Stomach smooth muscle (tissue), 2 donors: ENCODE results near the gene HINT1.

Source experiments
- H3K27ac ChIP-seq: one replicate; pipeline ENCODE4 v1.7.0; 2013; ENCODE audit warnings: mild to moderate bottlenecking, low read length, inconsistent platforms
- H3K27me3 ChIP-seq, 2 donors: one replicate each; pipeline ENCODE4 v1.7.0; 2013; ENCODE audit warnings: low read length in 2 of 2; ENCODE audit not compliant: insufficient read depth in 2 of 2, control insufficient read depth in 1 of 2
- H3K36me3 ChIP-seq, 2 donors: one replicate each; pipeline ENCODE4 v1.7.0; 2013; ENCODE audit warnings: low read length in 2 of 2; ENCODE audit not compliant: control insufficient read depth in 2 of 2, insufficient read depth in 2 of 2
- H3K4me1 ChIP-seq: one replicate; pipeline ENCODE4 v1.7.0; 2013; ENCODE audit warnings: low read length; ENCODE audit not compliant: control insufficient read depth, insufficient read depth
- H3K4me3 ChIP-seq, 2 donors: one replicate each; pipeline ENCODE4 v1.7.0; 2013; ENCODE audit warnings: low read length in 2 of 2
- H3K9ac ChIP-seq, 2 donors: one replicate each; pipeline ENCODE4 v1.7.0; 2013; ENCODE audit warnings: low read length in 2 of 2, mild to moderate bottlenecking in 1 of 2
- H3K9me3 ChIP-seq, 2 donors: one replicate each; pipeline ENCODE4 v1.7.0; 2013; ENCODE audit warnings: low read length in 2 of 2; ENCODE audit not compliant: control insufficient read depth in 2 of 2
- donor health status: healthy.
- donor health status: Pancreatic carcinoma.

The HINT1 gene

DNA sequence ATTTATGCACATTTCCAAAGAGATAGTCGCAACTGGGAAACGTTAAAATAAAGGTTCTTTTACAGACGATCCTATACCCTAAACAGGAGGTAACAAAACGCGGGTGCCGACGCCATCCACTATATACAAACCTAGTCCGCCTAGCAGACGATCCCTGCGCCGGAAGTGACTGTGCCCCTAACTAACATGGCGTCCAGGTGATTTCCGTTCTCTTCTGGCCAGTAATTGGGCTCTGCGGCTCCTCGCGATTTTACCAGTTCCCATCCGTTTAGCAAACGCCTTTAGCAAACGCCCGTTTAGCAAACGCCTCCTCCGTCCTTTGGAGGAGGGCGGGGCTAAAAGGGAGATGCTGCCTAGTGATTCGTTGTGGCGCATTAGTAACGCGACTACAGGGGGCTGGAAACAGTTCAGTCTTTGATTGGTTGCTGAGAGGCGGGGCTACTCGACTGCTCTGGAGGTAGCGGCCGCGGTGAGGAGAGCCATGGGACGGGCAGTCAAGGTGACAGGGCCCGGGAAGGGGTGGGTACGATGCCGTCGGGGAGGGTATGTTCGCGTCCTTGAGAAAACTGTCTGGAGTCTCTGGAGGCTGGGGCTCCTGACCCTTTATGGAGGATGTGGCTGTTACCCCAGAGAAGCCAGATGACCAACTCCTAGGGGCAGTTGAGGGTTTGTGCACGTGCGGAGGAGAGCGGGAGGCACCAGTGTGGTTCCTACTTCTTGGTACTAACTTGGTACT is 5.7 kb upstream of the HINT1 start, which contains the start of gene LYRM7:
LYRM7 (plus strand) TSS at position 405 of the 736 bp plus-strand sequence; CDS start at position 482, 77 bp downstream.
- peak within 1 kb of the TSS; percentile 81 to 86 for H3K9ac ChIP-seq
- H3K9me3 ChIP-seq: no peaks in the 10 kb centered on the region
- H3K27me3 ChIP-seq: no peaks in the 10 kb centered on the region
- H3K27ac ChIP-seq: peak within 1 kb of the TSS; percentile 58
- H3K4me3 ChIP-seq: peak within 1 kb of the TSS; percentile 87 to 90
- H3K4me1 ChIP-seq: peaks cover 6% of the 10 kb centered on the region
- no peaks in the 10 kb centered on the region for H3K36me3 ChIP-seq

DNA sequence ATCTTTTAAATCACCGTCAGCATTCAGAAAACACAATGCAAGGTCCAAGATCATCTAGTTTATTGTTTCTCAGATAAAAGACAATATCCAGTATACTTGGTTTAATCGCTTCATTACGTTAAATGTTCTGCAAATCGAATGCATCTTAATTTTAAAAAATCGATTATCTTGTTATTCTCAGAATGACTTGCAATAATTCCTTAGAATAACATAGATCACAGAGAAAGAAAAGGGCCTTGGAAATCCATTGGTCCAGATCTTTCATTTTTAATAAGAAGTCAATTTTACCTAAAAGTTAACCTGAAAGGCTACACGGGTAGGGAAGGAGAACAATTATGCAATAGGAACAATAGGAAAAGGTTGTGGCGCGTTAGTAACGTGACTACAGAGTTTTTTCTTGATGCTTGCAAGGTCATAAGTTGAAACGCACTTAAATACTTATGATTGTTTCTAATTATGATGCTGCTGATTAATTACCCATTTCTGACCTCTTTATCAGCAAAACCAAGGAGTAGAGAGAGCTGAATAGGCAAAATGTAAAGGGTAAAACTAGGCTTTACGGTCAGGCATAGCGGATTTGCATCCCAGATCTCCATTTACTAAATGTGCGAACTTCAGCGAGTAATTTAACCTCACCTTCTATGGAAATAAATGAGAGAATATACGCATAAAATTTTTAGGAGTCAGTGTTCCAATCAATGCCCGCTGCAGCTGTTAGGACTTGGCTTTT is 4.9 kb upstream of the HINT1 start:
- H3K4me1 ChIP-seq: peaks cover 6% of the 10 kb centered on the region
- peak overlapping the region; percentile 58 for H3K27ac ChIP-seq
- no peaks in the 10 kb centered on the region for H3K27me3 ChIP-seq
- no peaks in the 10 kb centered on the region for H3K36me3 ChIP-seq
- H3K9ac ChIP-seq: peak overlapping the region; percentile 69 to 81
- peak overlapping the region; percentile 87 to 90 for H3K4me3 ChIP-seq
- no peaks in the 10 kb centered on the region for H3K9me3 ChIP-seq

DNA sequence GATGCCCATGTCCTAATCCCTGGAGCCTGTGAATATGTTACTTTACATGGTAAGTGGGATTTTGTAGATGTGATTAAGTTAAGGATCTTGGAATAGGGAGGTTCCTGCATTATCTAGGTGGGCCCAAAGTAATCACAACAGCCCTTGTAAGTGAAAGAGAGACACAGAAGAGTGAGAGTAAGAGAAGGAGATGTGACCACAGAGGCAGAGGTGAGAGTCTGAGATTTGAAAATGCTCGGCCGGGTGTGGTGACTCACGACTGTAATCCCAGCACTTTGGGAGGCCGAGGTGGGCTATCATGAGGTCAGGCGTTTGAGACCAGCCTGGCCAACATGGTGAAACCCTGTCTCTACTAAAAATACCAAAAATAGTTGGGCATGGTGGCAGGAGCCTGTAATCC is 2.6 kb upstream of the HINT1 start:
- H3K36me3 ChIP-seq: no peaks in the 10 kb centered on the region
- no peak overlapping the region for H3K4me3 ChIP-seq
- no peak overlapping the region for H3K9ac ChIP-seq
- no peaks in the 10 kb centered on the region for H3K9me3 ChIP-seq
- no peaks in the 10 kb centered on the region for H3K27me3 ChIP-seq
- peaks cover 12% of the 10 kb centered on the region for H3K4me1 ChIP-seq
- H3K27ac ChIP-seq: no peak overlapping the region

DNA sequence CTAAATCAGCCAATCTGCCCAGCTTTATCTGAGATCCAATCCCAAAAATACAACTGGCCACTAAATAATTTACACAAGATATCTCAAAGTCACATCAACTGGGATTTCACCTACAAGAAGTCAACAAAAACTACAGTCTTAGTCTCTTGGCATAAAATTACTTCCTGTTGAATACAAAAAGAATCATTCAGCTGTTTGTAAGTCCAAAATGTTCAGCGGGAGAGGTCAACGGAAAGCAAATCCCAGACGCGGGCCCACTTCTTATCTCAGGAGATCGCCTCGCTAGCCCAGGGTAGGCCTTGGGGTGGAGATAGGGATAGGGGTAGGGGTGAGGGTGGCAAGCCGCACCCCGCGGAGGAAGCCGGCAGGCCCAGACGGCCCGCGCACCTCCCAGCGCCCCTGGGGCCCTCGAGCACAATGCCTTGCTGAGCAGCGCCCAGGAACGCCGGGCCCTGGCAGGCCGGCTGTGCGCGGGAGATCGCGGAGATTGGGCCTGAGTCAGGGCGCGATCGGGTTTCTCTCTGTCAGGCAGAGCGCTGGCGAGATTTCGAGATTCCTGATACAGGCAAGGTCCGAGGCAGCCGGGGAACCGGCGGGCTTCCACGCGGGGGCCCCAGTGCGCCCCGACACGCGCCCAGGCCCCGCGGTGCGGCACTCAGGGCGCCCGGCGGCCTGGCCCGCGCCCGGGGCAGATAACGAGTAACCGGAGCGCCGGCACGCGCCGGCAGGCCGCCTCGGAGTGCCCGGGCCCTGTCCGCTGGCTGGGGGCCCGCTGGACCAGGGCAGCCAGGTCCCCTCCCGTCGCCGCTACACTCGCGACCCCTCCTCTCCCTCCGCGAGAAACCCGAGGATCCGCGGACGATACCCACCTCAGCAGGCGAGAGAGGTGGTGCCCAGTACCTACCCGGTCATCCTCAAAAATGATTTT is 601 bp downstream of the HINT1 start:
- Histone ChIP-seq H3K9me3 (no peaks in the 10 kb centered on the region), H3K27me3 (no peaks in the 10 kb centered on the region), H3K9ac (peak overlapping the region; percentile 48 to 76), H3K4me1 (peaks cover 5% of the 10 kb centered on the region), H3K27ac (peak overlapping the region; percentile 75), H3K36me3 (peaks cover 7 to 22% of the 10 kb centered on the region in 2 donors), H3K4me3 (peak overlapping the region; percentile 59 to 91)

DNA sequence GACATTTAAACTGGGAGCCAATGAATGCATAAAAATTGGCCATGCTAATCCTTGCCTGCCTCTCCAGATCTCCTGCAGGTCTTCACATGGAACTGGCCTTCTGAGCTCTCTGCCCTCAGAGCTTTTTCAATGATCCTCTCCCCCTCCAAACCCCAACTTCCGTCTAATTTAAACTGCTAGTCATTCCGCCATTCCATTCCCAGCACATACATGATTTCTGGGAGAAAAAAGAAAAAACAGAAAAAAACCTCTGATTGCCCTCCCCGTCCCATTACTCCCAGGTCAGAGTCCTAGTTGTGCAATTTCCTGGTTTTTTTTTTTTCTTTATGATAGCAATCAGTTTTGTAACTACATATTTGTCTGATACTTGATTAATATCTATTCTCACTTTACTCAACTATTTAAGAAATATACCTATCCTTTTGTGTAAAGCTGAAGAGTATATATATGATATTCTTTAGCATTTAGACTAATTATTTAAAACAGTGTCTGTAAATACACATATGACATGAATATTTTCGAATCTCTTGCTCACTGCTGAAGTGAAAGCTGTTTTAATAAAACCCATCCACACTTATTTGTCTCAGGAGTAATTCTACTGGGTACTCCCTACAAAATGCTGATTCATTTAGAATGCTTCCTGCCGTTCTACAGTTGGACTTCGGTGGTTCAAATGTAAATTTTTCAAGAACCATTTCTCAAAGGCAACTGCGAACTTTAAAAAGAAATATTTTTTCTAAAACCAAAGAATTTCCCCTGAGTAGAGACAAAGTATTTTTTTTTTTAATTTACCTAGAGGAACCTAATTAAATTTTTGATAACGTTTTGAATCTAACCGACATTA is 1.6 kb downstream of the HINT1 start:
- peaks cover 11 to 29% of the 10 kb centered on the region in 2 donors for H3K36me3 ChIP-seq
- no peak overlapping the region for H3K27ac ChIP-seq
- peak overlapping the region; percentile 48 to 76 for H3K9ac ChIP-seq
- peaks cover 5% of the 10 kb centered on the region for H3K4me1 ChIP-seq
- H3K9me3 ChIP-seq: no peaks in the 10 kb centered on the region
- peak overlapping the region; percentile 59 to 91 for H3K4me3 ChIP-seq
- no peaks in the 10 kb centered on the region for H3K27me3 ChIP-seq

DNA sequence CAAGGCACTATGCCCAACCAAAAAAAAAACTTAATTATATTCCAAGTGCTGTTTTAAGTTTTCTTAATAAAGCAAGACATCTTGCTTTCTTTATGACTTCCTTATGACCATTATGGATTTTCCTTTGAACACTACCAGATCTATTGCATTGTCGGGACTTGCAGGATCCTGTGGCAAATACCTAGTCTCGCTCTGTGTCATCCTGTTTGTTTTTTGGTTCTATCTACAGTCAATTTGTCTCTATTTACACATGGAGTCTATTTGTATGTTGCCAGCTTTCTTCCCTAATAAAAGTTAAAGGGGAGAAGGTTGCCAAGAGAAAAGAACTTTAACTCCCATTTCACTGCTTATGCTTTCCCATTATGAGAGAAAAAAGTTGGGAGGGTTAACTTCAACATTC is 4.9 kb downstream of the HINT1 start:
- peaks cover 5% of the 10 kb centered on the region for H3K4me1 ChIP-seq

DNA sequence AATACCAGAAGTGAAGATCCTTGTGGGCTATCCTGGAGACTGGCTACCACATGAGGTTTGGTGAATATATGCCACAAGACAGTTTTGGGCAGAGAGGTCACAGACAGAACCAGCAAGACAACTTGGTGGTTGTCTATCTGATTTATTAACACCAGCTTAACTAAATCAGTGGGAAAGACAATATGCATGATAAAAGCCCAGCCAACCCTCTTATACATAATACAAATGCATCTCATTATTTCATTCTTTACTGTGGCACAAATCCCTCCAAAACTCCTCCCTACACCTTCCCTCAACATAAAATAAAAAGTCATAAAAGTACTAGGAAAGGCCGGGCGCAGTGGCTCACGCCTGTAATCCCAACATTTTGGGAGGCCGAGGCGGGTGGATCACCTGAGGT is 8.1 kb downstream of the HINT1 start:
- H3K27ac ChIP-seq: no peak overlapping the region
- H3K27me3 ChIP-seq: no peaks in the 10 kb centered on the region
- peaks cover 9 to 24% of the 10 kb centered on the region in 2 donors for H3K36me3 ChIP-seq
- no peak overlapping the region for H3K9ac ChIP-seq
- no peaks in the 10 kb centered on the region for H3K4me1 ChIP-seq
- no peaks in the 10 kb centered on the region for H3K9me3 ChIP-seq
- no peak overlapping the region for H3K4me3 ChIP-seq

More for the DNA sequence above, 4.9 kb downstream of the HINT1 start:
- Histone ChIP-seq H3K4me3 (no peak overlapping the region), H3K27me3 (no peaks in the 10 kb centered on the region), H3K27ac (no peak overlapping the region), H3K36me3 (peaks cover 14 to 30% of the 10 kb centered on the region in 2 donors), H3K9ac (no peak overlapping the region), H3K9me3 (no peaks in the 10 kb centered on the region)

DNA sequence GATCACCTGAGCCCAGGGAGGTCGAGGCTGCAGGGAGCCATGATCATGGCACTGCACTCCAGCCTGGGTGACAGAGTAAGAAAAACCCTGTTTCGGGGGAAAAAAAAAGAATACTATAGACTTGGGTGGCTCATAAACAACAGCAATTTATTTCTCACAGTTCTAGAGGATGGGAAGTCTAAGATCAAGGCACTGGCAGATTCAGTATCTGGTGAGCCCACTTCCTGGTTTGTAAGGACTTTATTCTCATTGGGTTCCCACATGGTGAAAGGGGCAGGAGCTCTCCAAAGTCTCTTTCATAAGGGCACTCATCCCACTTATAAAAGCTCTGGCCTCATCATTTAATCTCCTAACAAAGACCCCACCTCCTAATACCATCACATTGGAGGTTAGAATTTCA is 8.7 kb downstream of the HINT1 start:
- no peaks in the 10 kb centered on the region for H3K27me3 ChIP-seq

DNA sequence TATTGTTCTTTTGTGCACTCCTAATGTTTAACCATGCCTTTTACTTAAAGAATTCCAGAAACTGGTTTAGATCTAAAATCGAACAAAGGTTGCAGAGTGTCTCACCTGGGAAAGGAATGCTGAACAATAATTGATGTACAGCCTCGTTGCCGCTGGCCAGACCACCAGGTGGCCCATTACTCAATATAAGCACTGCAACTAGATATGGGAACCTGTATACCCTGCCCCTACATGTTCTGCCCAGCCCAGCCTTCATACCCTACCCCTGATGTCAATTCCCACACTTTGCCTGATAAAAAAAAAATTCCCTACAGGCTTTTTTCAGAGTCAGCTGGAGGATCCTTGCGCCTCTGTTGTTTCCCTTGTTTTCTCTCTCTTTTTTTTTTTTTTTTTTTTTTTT is 13.8 kb downstream of the HINT1 start:
- Histone ChIP-seq H3K4me1 (no peaks in the 10 kb centered on the region), H3K36me3 (no peaks in the 10 kb centered on the region), H3K9me3 (no peaks in the 10 kb centered on the region), H3K27me3 (no peaks in the 10 kb centered on the region), H3K27ac (no peak overlapping the region), H3K9ac (no peak overlapping the region), H3K4me3 (no peak overlapping the region)

More for the DNA sequence above, 8.7 kb downstream of the HINT1 start:
- Histone ChIP-seq H3K36me3 (peaks cover 7 to 21% of the 10 kb centered on the region in 2 donors), H3K27ac (no peak overlapping the region), H3K9me3 (no peaks in the 10 kb centered on the region), H3K9ac (no peak overlapping the region), H3K4me1 (no peaks in the 10 kb centered on the region), H3K4me3 (no peak overlapping the region)

DNA sequence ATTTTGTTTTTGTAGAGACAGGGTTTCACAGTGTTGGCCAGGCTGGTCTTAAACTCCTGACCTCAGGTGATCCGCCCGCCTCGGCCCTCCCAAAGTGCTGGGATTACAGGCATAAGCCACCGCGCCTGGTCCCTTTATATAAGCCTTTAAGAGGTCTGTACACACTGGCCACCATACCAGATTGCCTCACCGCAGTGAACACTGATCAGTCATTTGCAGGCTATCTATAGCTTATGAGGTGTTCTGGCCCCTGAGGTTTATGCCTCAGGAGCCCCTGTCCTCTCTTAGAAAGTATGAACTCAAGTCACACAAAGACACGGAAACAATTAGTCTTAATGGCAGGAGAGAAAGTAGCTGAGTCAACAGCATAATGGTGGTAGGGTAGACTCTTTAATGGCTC is 14.6 kb downstream of the HINT1 start:
- Histone ChIP-seq H3K36me3 (no peaks in the 10 kb centered on the region), H3K27ac (no peak overlapping the region)

More for the DNA sequence above, 14.6 kb downstream of the HINT1 start:
- Histone ChIP-seq H3K27me3 (no peaks in the 10 kb centered on the region), H3K4me1 (no peaks in the 10 kb centered on the region), H3K9ac (no peak overlapping the region), H3K4me3 (no peak overlapping the region), H3K9me3 (no peaks in the 10 kb centered on the region)
